ENCODE measurements around the gene RHBDF1. TPM values are rescaled to one million over a fixed set of nuclear protein-coding genes. Genes with fewer than 3 reads are reported as not detected.

Gene RHBDF1
- 1 to 10 TPM in 1 of 2 donors, under 1 TPM in 1; 0.84 to 2.5 TPM for total RNA-seq

GRCh38 chr16:72561-73548, at the start of gene RHBDF1:
RHBDF1 (minus strand) TSS chr16:72631; CDS start chr16:65015, 7,616 bp downstream.
- H3K27ac Mint-ChIP-seq, result no peak within 1 kb of the TSS

GRCh38 chr16:120756-121155, 48.3 kb upstream of the RHBDF1 start:
- Mint-ChIP-seq H3K9me3 (no peaks in the 10 kb centered on the region), H3K36me3 (no peaks in the 10 kb centered on the region), H3K27ac (no peak overlapping the region), H3K27me3 (no peaks in the 10 kb centered on the region), H3K4me1 (ENCODE audit: low read depth in 2 of 2) (peaks cover 22 to 35% of the 10 kb centered on the region in 2 donors), H3K4me3 (no peak overlapping the region)
- no peak for ATAC-seq
- DNase-seq (ENCODE audit: low spot score), result no peak

More at GRCh38 chr16:72561-73548, at the start of gene RHBDF1:
- peaks cover 8 to 12% of the 10 kb centered on the region in 2 donors for H3K27me3 Mint-ChIP-seq
- H3K36me3 Mint-ChIP-seq, result no peaks in the 10 kb centered on the region
- H3K4me1 Mint-ChIP-seq (ENCODE audit: low read depth in 2 of 2), result peaks cover 14 to 18% of the 10 kb centered on the region in 2 donors
- ATAC-seq, result peak; percentile 53 to 84
- H3K9me3 Mint-ChIP-seq, result no peaks in the 10 kb centered on the region
- DNase-seq (ENCODE audit: low spot score), result no peak
- peak within 1 kb of the TSS; percentile 82 for H3K4me3 Mint-ChIP-seq

- no peak overlapping the region for H3K4me3 Mint-ChIP-seq
- DNase-seq (ENCODE audit: low spot score) (no peak), ATAC-seq (no peak)
- no peaks in the 10 kb centered on the region for H3K27me3 Mint-ChIP-seq
- H3K36me3 Mint-ChIP-seq, result no peaks in the 10 kb centered on the region
- H3K27ac Mint-ChIP-seq, result no peak overlapping the region
- no peaks in the 10 kb centered on the region for H3K9me3 Mint-ChIP-seq
- peaks cover 17 to 28% of the 10 kb centered on the region in 2 donors for H3K4me1 Mint-ChIP-seq (ENCODE audit: low read depth in 2 of 2)
Observed at GRCh38 chr16:119835-120491, 47.5 kb upstream of the RHBDF1 start.

- H3K9me3 Mint-ChIP-seq, result no peaks in the 10 kb centered on the region
- no peak for DNase-seq (ENCODE audit: low spot score)
- no peaks in the 10 kb centered on the region for H3K36me3 Mint-ChIP-seq
- ATAC-seq, result no peak
- H3K4me3 Mint-ChIP-seq, result no peak overlapping the region
- peaks cover 15 to 26% of the 10 kb centered on the region in 2 donors for H3K4me1 Mint-ChIP-seq (ENCODE audit: low read depth in 2 of 2)
- no peaks in the 10 kb centered on the region for H3K27me3 Mint-ChIP-seq
- no peak overlapping the region for H3K27ac Mint-ChIP-seq
Observed at GRCh38 chr16:119295-119694, 46.9 kb upstream of the RHBDF1 start.

- ATAC-seq (no peak), DNase-seq (ENCODE audit: low spot score) (no peak)
- no peaks in the 10 kb centered on the region for H3K9me3 Mint-ChIP-seq
- H3K4me1 Mint-ChIP-seq (ENCODE audit: low read depth in 2 of 2), result peaks cover 11 to 24% of the 10 kb centered on the region in 2 donors
- H3K36me3 Mint-ChIP-seq, result no peaks in the 10 kb centered on the region
- no peak overlapping the region for H3K27ac Mint-ChIP-seq
- no peak overlapping the region for H3K4me3 Mint-ChIP-seq
- H3K27me3 Mint-ChIP-seq, result no peaks in the 10 kb centered on the region
Observed at GRCh38 chr16:118857-119256, 46.4 kb upstream of the RHBDF1 start.

- Mint-ChIP-seq H3K9me3 (no peaks in the 10 kb centered on the region), H3K27ac (no peak overlapping the region)
- peak; percentile 65 to 73 for ATAC-seq
Observed at GRCh38 chr16:117379-118365, 45.2 kb upstream of the RHBDF1 start.

GRCh38 chr16:116015-116414, 43.6 kb upstream of the RHBDF1 start:
- Mint-ChIP-seq H3K36me3 (no peaks in the 10 kb centered on the region), H3K4me1 (ENCODE audit: low read depth in 2 of 2) (peaks cover 0 to 25% of the 10 kb centered on the region in 2 donors), H3K9me3 (no peaks in the 10 kb centered on the region), H3K27ac (no peak overlapping the region), H3K27me3 (no peaks in the 10 kb centered on the region), H3K4me3 (no peak overlapping the region)
- ATAC-seq (no peak), DNase-seq (ENCODE audit: low spot score) (peak; percentile 25)

More at GRCh38 chr16:117379-118365, 45.2 kb upstream of the RHBDF1 start:
- Mint-ChIP-seq H3K4me1 (ENCODE audit: low read depth in 2 of 2) (peaks cover under 1 to 24% of the 10 kb centered on the region in 2 donors), H3K4me3 (no peak overlapping the region), H3K27me3 (no peaks in the 10 kb centered on the region), H3K36me3 (no peaks in the 10 kb centered on the region)
- peak; percentile 65 for DNase-seq (ENCODE audit: low spot score)

- DNase-seq (ENCODE audit: low spot score), result no peak
- H3K9me3 Mint-ChIP-seq, result no peaks in the 10 kb centered on the region
- H3K36me3 Mint-ChIP-seq, result no peaks in the 10 kb centered on the region
- peaks cover 0 to 21% of the 10 kb centered on the region in 2 donors for H3K4me1 Mint-ChIP-seq (ENCODE audit: low read depth in 2 of 2)
- ATAC-seq, result no peak
- no peak overlapping the region for H3K27ac Mint-ChIP-seq
- H3K4me3 Mint-ChIP-seq, result no peak overlapping the region
- H3K27me3 Mint-ChIP-seq, result no peaks in the 10 kb centered on the region
Observed at GRCh38 chr16:114327-114726, 41.9 kb upstream of the RHBDF1 start.

- Mint-ChIP-seq H3K27ac (no peak overlapping the region), H3K36me3 (no peaks in the 10 kb centered on the region), H3K4me3 (no peak overlapping the region), H3K9me3 (no peaks in the 10 kb centered on the region), H3K27me3 (no peaks in the 10 kb centered on the region), H3K4me1 (ENCODE audit: low read depth in 2 of 2) (peaks cover 0 to 19% of the 10 kb centered on the region in 2 donors)
- ATAC-seq, result peak in 1 of 2 donors; percentile 41
- DNase-seq (ENCODE audit: low spot score), result no peak
Observed at GRCh38 chr16:112153-112840, 39.9 kb upstream of the RHBDF1 start.

- H3K4me1 Mint-ChIP-seq (ENCODE audit: low read depth in 2 of 2), result peaks cover 0 to 6% of the 10 kb centered on the region in 2 donors
- no peaks in the 10 kb centered on the region for H3K27me3 Mint-ChIP-seq
- DNase-seq (ENCODE audit: low spot score) (peak; percentile 80), ATAC-seq (peak; percentile 59 to 67)
- H3K27ac Mint-ChIP-seq, result no peak overlapping the region
- no peaks in the 10 kb centered on the region for H3K36me3 Mint-ChIP-seq
- H3K4me3 Mint-ChIP-seq, result no peak overlapping the region
- H3K9me3 Mint-ChIP-seq, result no peaks in the 10 kb centered on the region
Observed at GRCh38 chr16:106623-107324, 34.3 kb upstream of the RHBDF1 start.

GRCh38 chr16:105521-105920, 33.1 kb upstream of the RHBDF1 start:
- H3K36me3 Mint-ChIP-seq, result no peaks in the 10 kb centered on the region
- H3K27me3 Mint-ChIP-seq, result no peaks in the 10 kb centered on the region
- ATAC-seq (no peak), DNase-seq (ENCODE audit: low spot score) (no peak)
- H3K4me3 Mint-ChIP-seq, result no peak overlapping the region
- H3K4me1 Mint-ChIP-seq (ENCODE audit: low read depth in 2 of 2), result peaks cover 0 to 6% of the 10 kb centered on the region in 2 donors
- H3K27ac Mint-ChIP-seq, result no peak overlapping the region
- H3K9me3 Mint-ChIP-seq, result no peaks in the 10 kb centered on the region

GRCh38 chr16:104928-105327, 32.5 kb upstream of the RHBDF1 start:
- peaks cover 0 to 6% of the 10 kb centered on the region in 2 donors for H3K4me1 Mint-ChIP-seq (ENCODE audit: low read depth in 2 of 2)

More at GRCh38 chr16:104928-105327, 32.5 kb upstream of the RHBDF1 start:
- DNase-seq (ENCODE audit: low spot score), result no peak
- no peaks in the 10 kb centered on the region for H3K27me3 Mint-ChIP-seq
- no peaks in the 10 kb centered on the region for H3K9me3 Mint-ChIP-seq
- no peak overlapping the region for H3K27ac Mint-ChIP-seq
- no peak for ATAC-seq
- H3K36me3 Mint-ChIP-seq, result no peaks in the 10 kb centered on the region
- H3K4me3 Mint-ChIP-seq, result no peak overlapping the region

All from natural killer cell treated with Interleukin-12 subunit alpha and Interleukin-12 subunit beta and Interleukin-15 and Interleukin-18, amount 100 ng/mL, for 72 hours (primary cell).